ENCODE data around the gene GUCY1A2. TPM values are rescaled to one million over a fixed set of nuclear protein-coding genes. Genes with fewer than 3 reads are reported as not detected.

GUCY1A2 gene
- total RNA-seq, 4 donors from 2014 or later, result 2.5 to 7.7 (median 4.4) TPM

DNA sequence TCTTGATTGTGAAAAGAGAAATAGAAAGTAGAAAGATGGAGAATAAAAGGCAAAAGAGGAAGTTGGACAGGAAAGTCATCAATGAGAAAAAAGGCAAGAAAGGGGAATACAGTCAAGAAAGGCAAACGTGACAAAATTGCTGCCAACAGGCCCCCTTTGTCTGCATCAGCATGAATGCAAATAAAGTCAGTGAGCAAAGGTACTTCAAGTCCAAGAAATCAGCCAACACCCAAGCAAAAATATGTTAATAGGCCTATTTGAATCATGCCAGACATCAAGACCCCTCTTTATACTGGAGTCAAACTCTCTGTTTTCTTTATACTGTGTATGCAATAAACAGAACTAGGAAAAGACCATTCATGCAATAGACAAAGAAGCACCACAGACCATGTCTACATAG is 34.3 kb downstream of the GUCY1A2 start:
- H3K9me3 ChIP-seq, result no peaks in the 10 kb centered on the region
- DNase-seq (ENCODE audit: extremely low spot score), result no peak
- WGBS, result 55% methylated on average over 1 of the region's 1 CpG
- no peaks in the 10 kb centered on the region for H3K36me3 ChIP-seq
- H3K27me3 ChIP-seq, result no peaks in the 10 kb centered on the region
- TF ChIP-seq, protein P1, sequence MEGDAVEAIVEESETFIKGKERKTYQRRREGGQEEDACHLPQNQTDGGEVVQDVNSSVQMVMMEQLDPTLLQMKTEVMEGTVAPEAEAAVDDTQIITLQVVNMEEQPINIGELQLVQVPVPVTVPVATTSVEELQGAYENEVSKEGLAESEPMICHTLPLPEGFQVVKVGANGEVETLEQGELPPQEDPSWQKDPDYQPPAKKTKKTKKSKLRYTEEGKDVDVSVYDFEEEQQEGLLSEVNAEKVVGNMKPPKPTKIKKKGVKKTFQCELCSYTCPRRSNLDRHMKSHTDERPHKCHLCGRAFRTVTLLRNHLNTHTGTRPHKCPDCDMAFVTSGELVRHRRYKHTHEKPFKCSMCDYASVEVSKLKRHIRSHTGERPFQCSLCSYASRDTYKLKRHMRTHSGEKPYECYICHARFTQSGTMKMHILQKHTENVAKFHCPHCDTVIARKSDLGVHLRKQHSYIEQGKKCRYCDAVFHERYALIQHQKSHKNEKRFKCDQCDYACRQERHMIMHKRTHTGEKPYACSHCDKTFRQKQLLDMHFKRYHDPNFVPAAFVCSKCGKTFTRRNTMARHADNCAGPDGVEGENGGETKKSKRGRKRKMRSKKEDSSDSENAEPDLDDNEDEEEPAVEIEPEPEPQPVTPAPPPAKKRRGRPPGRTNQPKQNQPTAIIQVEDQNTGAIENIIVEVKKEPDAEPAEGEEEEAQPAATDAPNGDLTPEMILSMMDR (IDR thresholded peaks at IDR 0.05), result no peak
- TF ChIP-seq POLR2AphosphoS5 (IDR thresholded peaks at IDR 0.05), result no peak
- TF ChIP-seq POLR2A (IDR thresholded peaks at IDR 0.05; ENCODE audit: low read depth), result no peak
- no peak for TF ChIP-seq EP300 (IDR thresholded peaks at IDR 0.05)
- intact Hi-C loops (cut with DNase I), result no loop called here
- H3K4me3 ChIP-seq, result no peak overlapping the region
- H3K4me1 ChIP-seq, result no peaks in the 10 kb centered on the region
- H3K27ac ChIP-seq (replicated peaks in 1 of 4), result no peak overlapping the region

DNA sequence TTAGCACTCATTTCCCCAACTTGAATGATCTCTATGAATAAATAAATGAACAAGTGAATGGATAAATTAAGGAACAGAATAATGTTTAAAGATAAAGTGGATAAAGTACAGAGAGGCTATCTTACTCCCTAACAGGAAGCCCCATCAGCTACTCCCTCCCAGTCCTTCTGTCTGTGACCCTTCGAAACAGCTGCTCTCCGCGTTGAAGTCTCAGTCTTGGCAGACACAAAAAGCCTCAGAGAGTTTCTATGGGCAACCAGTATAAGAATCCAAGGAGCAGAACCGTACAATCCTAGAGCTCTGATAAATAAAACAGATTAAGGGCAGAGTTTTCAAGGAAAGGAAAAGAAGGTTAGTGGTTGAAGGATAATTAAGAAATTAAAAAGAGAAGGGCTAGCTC is 35.0 kb downstream of the GUCY1A2 start:
- TF ChIP-seq, protein P1 (IDR thresholded peaks at IDR 0.05), result no peak
- TF ChIP-seq POLR2AphosphoS5 (IDR thresholded peaks at IDR 0.05), result no peak
- H3K4me1 ChIP-seq, result no peaks in the 10 kb centered on the region
- intact Hi-C loops (cut with DNase I), result no loop called here
- no peak for DNase-seq (ENCODE audit: extremely low spot score)
- H3K27ac ChIP-seq (replicated peaks in 1 of 4), result no peak overlapping the region
- no peaks in the 10 kb centered on the region for H3K27me3 ChIP-seq
- no peaks in the 10 kb centered on the region for H3K36me3 ChIP-seq
- no peak overlapping the region for H3K4me3 ChIP-seq
- 54% methylated on average over 4 of the region's 4 CpGs for WGBS
- H3K9me3 ChIP-seq, result no peaks in the 10 kb centered on the region

DNA sequence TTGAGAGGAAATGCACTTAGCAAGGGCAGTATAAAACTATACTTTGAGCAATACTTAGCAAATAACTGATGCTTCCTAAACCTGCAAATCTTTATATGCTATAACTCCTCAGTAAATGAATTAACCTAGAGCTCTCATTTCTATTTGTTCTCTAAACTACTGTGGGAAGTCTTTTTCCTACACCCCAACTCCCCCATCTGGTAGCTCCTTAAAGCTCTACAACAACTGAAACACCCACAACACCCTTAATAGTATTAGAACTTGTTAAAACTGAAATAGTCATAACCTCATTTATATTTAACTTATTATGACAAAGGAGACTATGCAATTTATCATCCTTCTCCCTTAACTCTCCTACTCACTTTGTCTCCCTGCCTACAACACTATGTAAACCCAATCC is 43.4 kb downstream of the GUCY1A2 start:
- H3K4me1 ChIP-seq, result no peaks in the 10 kb centered on the region
- no peaks in the 10 kb centered on the region for H3K27me3 ChIP-seq
- no peaks in the 10 kb centered on the region for H3K36me3 ChIP-seq
- no peak overlapping the region for H3K4me3 ChIP-seq
- intact Hi-C loops (cut with DNase I), result no loop called here
- H3K9me3 ChIP-seq, result no peaks in the 10 kb centered on the region
- DNase-seq (ENCODE audit: extremely low spot score), result no peak
- H3K27ac ChIP-seq (replicated peaks in 1 of 4), result no peak overlapping the region
- TF ChIP-seq POLR2A (IDR thresholded peaks at IDR 0.05; ENCODE audit: low read depth) (no peak), POLR2AphosphoS5 (IDR thresholded peaks at IDR 0.05) (no peak), EP300 (IDR thresholded peaks at IDR 0.05) (no peak)
- TF ChIP-seq, protein P1 (IDR thresholded peaks at IDR 0.05), result no peak

DNA sequence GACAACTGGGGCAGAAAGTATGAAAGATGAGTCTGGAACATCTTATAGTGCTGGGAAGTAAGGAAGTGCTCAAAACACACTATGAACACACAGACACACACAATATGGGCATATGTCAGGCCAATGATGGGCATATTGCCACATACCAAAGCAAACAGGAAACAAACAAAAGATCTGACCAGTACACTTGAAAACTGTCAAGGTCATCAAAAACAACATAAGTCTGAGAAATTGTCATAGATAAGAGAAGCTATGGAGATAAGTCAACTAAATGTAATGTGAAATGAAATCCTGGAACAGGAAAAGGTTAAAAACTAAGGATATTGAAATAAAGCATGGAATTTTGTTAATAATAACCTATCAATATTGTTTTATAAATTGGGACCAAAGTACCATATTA is 46.4 kb downstream of the GUCY1A2 start:
- intact Hi-C loops (cut with DNase I), result no loop called here

More for the DNA sequence above, 46.4 kb downstream of the GUCY1A2 start:
- no peak overlapping the region for H3K27ac ChIP-seq (replicated peaks in 1 of 4)
- H3K4me3 ChIP-seq, result no peak overlapping the region
- no peaks in the 10 kb centered on the region for H3K36me3 ChIP-seq
- no peaks in the 10 kb centered on the region for H3K9me3 ChIP-seq
- H3K4me1 ChIP-seq, result no peaks in the 10 kb centered on the region
- DNase-seq (ENCODE audit: extremely low spot score), result no peak
- no peak for TF ChIP-seq POLR2A (IDR thresholded peaks at IDR 0.05; ENCODE audit: low read depth)
- no peak for TF ChIP-seq EP300 (IDR thresholded peaks at IDR 0.05)
- no peak for TF ChIP-seq POLR2AphosphoS5 (IDR thresholded peaks at IDR 0.05)
- TF ChIP-seq, protein P1 (IDR thresholded peaks at IDR 0.05), result no peak
- no peaks in the 10 kb centered on the region for H3K27me3 ChIP-seq
